Stimulated activated CD4-positive, alpha-beta T cell treated with anti-CD3 and anti-CD28 coated beads, Interleukin-2, amount 100 ng/mL, for 24 hours (primary cell): Measurements from ENCODE around the gene TMEM170B.

Experiments used
- DNase-seq, 2 donors: peaks; one replicate each; pipeline ENCODE4 v3.0.0-alpha.2; 2020

Gene TMEM170B

DNA sequence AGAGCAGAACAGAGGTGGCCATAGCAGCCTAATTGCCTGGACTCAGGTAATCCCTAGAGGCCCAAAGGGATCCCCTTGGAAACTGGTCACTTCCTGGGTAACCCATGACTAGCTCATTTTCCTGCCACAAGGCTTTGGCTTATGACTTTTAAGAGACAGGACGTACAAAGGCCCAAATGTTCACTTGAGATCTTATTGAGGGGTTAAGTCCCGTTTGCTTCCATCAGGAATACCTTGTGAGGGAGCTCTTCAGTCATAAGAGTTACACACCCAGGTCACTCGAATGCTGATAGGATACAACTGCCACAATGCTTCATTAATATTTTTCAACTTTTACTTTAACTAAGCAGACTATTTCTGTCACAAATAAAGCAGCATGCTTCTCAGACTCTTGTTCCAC is 51.7 kb downstream of the TMEM170B start:
- no peak for DNase-seq

DNA sequence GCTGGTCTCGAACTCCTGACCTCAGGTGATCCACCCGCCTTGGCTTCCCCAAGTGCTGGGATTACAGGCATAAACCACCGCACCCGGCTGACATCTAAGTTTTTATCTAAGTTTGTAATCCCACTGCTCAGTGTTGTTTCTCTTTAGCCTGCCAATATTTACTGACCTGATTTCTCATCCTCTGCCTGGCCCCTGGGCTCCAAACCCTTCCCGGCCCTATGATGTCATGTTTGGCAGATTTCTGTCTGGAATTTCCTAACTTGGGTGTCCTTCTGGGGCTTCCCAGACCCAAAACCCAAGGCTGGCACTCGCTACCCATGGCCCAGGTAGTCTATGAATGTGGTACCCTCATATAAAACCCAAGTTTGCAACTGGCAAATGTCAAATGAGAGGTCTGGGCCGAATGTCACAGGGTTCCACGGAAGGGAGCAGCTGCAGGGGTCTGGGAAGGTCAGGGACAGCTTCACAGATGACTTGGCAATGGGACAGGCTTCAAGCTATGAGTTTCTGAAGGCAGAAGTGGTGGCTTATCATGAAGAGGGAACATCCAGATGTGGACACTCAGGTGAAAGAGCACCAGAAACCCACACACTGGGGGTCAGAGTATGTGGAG is 54.9 kb downstream of the TMEM170B start:
- no peak for DNase-seq

DNA sequence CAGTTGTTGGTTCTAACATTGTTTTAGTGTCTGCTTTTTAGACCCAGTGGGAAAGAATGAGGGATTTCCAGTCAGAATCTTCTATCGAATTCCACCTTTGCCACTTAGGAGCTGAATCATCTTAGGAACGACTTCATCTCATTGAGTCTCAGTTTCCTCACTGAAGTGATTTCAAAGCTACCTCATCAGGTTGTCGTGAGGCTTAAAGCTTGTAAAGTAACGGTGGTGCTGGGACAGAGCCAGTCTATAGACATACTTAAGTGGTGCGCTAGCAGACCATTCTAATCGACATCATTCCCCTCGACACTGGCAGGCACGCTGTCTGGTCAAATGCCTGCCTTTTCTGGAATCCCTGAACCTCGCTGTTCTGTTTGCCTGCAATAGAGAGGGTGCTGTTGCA is 55.5 kb downstream of the TMEM170B start:
- DNase-seq: no peak

DNA sequence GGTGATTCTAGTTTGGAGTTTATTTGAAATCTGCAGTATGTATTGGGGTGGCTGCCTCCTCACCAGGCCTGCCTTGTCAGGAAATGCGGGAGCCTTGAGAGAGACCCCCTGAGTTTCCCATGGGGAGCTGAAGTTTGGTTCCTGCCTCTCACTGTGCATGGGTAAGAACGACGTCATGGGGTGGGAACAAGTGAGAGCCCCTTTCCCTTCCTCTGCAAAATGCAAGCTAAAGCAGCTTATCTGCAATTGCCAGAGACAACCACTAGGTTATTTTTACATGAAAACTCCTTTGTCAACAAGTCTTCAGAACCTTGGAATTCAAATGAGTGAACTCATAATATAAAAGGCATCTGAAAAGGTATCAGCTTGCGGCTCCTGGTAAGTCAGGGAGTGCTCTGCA is 58.4 kb downstream of the TMEM170B start:
- DNase-seq: no peak

DNA sequence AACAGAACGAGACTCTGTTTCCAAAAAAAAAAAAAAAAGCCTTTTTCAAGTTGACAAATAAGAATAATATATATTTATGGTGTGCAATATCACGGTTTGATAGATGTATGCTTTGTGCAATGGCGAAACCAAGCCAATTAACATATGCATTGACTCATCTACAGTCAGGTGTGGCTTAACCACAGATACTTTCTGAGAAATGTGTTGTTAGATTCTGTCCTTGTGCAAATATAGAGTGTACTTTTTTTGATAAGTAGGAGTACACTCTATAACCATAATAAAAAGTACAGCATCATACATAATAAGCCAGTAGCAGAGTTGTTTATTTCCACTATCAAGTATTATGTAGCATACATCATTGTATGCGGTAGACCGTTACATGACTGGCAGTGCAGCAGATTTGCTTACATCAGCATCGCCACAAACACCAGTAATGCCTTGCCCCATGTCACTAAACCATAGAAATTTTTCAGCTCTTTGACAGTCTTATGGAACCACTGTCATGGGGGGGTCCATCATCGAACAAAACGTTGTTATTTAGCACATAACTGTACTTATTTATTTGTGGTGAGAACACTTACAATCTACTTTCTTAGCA is 59.2 kb downstream of the TMEM170B start:
- no peak for DNase-seq

DNA sequence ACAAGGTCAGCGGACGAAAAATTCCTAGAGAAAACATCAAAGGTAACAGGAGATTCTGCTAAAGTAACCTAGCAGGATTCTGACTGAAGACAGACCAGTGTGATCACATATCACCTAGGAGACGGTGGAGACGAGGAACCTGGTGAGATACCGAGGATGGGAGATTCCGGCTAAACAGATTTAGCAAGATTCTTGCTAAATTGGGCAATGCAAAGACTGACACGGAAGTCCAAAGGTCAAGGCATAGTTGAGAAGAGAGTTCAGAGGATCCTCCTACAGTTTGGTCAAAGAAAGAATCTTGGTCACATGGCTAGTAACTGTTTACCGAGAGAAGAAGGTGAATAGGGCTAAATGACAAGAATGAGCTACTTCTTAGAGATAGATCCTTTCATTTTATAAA is 61.1 kb downstream of the TMEM170B start:
- DNase-seq: no peak

DNA sequence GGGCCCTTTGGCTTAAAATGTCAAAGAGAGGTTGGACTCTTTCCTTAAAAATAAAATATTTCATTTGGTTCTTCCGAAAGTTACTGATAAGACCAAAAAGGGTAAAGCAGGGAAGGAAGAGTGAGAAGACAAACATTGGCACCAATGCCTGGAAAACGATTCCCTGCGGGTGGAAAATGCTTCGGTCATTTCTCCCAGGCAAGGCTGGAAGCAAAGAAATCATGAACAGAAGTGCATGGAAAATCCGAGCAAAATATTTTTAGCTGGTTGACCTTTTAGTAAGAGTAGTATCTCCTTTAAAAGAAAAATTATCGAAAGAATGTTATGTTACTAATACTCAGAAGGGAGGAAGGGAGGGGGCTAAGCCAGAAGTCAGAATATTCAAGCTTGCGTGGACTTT is 62.7 kb downstream of the TMEM170B start:
- no peak for DNase-seq

DNA sequence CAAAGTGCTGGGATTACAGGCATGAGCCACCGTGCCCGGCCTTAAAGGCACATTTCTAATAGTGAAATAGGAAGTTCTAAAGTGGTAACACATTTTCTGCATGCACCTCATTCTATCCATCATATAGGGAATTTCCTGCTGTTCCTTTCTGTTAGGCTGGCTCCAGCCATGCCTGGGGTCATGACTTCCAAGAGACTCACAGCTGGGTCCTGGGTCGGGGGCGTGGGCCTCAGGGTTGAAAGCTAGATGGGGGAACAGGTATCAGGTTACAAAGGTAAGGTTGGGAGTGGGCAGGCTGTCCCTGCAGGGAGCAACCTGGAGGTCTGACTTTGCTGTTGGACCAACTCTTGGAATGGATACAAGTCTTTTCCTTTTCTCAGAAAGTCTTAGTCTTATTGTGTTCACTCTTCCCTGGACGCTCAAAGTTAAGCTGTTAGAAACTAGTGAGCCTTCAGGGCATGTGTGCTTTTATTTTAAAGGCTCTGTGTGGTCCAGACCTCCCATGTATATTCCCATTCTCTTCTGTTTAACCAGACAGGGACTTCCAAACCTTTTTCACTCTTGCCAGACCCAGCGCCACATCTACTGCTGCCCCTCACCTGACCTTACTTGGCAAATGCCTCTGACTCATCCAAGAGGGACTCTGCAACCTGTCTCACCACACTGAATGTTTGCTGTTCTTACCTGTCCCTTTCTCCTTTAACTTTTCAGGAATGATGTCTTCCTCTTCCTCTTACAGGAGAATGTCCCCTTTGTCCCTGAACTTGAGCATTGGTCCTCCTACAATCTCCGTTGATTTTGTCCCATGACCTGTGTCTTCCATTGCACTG is 64.4 kb downstream of the TMEM170B start:
- no peak for DNase-seq

DNA sequence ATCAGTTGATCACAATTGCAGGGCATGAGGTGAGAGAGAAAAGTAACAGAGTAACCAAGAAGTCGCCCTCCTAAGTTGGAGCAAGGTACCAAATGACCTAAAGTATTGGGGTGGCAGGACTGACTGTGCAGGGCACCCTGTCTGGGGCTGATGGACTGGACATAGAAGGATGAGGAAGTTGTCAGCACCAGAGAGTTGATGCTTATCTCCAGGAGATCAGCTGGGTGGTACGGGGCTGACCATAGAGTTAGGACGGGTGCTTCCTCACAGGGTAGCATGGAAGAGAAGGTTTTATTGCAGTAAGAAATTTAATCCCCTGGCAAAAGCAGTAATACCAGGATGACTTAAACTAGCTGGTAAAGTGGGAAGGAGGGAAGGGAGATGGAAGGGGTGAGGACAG is 66.7 kb downstream of the TMEM170B start:
- DNase-seq: no peak

DNA sequence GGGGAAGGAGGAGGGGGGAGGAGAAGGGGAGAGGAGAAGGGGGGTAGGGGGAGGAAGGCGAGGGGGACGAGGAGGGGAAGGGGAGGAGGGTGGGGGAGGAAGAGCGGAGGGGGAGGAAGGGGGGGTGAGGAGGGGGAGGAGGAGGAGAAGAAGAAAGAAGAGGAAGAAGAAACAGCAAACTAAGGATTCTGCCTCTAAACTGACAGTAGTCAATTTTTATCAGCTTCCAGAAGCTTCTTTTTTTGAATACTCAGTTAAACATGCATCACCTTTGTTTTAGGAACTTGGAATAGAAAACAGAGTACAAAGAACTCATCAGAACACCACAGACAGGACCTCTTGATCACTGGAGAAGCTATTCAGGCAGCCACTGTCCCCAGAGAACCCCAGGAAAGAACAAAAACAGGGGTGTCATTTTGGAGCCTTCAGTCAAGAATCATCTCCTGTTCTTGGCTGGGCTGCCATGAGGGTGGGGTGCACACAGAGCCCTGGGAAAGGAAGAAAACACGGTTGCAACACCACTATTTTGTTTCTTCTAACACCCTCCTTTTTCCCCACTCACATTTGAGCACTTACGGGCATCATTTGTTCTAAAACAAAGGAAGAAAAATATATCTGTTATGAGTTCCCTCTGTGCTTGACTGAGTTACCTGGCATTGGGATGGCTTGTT is 67.4 kb downstream of the TMEM170B start:
- DNase-seq: no peak

DNA sequence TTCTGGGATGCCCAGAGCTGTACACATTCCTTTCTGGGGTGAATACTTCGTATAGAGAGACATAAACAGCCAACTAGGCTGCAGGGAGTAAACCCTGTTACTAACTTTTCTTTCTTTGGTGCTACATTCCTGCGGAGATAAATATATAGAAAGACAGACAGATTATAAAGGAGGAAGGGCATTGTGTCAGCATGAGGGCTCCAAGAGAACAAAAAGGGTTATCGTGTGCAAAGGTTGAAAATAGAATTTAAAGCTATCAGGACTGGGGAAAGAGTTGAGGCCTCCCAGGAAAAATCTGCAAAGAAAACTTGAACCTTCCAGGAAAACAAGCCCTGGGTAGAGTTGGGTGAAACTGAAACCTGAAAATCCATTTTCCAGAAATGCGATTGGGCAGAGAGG is 68.0 kb downstream of the TMEM170B start:
- no peak for DNase-seq

DNA sequence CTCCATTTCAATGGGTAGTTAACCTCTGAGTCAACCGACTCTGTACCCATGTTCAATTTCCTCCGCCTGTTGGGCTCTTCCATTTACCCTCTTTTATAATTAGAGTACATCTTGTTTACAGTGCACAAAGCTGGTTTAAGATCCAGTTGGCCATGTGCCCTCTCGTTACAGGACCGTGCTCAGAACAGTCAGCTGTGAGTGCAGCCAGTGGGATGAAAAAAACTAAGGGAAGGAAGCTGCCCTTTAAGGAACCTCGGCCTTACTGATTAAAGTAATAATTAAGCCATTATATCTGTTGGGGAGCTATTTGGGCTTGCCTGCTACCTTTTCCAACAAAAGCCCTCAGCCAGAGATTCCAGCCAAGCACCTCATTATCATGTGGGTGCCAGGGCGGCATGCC is 68.8 kb downstream of the TMEM170B start:
- DNase-seq: no peak

DNA sequence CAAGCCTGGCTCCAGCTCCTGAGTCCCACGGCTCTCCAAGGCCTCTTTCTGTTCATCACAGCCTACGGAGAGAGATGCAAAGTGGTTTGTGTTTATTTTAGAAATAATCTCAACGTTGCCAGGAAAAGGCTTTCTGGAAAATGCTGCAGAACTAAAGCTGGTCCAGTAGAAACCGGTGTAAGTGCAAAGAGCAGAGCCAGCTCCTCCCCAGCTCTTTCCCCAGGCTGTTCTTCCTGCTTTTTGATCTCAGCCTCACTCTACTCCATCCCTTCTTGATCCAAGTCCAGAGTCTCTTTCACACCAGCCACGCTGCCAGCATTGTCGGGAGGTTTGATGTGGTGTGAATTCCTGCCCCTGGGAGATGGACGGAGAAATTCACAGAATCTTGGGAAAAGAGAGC is 69.8 kb downstream of the TMEM170B start:
- no peak for DNase-seq

DNA sequence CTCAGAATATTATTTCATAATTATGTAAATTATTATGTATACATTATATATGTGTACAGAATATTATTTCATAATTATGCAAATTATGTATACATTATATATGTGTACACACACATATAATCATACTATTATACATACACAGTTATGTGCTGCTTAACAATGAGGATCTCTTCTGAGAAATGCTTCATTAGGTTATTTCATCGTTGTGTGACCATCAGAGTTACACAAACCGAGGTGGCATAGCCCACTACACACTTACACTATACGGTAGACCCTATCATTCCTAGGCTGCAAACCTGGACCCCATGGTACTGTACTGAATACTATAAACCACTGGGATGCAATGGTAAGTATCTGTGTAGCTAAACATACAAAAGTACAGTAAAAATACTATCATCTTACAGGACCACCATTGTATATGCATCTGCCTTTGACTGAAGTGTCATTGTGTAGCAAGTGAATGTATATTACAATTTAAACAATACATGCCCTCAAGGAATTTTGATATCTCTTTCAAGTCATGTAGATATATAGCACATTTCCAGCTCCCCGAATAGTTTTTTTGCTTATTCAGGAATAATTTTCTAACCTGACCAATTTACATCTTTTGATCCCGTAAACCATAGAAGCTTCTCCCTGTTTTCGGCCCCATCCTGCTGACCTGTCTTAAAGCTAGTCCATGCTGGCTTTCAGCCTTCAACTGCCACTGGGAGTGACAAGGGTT is 71.2 kb downstream of the TMEM170B start:
- no peak for DNase-seq

DNA sequence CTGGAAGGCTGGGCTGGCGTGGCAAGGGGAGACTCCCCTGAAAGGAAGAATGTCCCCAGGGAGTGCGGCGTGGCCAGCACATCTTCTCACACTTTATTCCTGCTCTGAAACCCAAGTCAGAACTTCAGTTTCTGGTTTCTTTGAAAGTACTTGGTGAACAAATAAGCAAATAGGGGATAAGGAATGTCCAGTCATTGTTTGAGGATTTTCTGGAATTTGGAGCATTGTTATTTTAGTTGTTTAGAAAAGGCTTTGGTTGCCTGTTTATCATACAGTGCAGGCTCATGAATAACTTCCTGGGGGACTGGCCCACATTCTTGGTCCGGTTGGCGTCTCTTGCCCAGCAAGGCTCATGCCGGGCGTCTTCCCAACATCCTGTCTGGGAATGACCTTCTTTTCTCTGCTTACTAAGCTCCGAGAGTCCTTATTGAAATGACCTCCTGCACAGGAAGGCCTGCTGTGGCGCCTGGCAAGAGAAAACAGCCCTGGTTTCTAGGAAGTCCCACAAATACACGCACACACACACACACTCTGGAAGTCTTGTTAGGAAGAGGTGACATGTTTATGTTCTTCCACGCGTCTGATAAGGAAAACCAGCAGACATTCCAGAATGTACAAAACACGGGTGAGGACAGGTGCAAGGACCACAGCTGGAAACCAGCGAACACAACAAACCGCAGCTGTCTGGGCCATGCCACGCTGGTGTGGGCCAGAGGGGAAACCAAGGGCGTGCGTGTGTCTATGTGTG is 71.9 kb downstream of the TMEM170B start:
- DNase-seq: no peak

DNA sequence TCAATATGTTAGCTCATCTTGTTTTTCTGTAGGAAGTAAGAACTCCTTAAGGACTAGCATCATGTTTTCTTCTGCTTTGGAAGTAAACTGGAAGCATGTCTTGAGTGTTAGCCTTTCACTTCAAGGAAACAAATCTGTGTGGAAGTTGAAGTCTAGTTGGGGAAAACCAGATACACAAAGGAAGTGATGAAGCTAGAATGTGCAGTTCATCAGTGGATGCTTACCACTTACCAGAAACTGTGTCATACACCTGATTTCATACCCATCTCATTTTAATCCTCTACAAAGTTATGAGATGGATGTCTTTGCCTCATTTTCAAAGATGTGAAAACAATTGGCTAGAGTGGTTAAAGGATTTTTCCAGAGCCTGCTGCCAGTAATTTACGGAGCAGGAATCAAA is 75.8 kb downstream of the TMEM170B start:
- DNase-seq: no peak

DNA sequence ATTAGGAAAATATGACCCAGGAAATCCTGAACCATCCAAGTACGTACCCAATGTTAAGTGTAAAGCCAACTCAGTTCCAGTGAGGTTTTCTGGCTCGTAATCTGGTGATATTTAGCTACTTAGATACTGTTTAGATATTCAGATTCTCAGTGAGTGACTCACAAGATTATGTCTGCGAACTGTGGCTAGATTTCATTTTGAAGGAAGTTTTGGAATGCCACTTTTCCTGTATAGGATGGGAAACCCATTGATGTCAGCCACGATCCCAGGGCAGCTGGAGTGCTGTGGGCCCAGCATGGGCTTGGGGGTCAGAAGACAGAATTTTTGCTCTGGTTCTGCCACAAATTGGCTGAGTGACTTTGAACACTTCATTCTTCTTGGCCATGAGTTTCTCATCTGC is 76.3 kb downstream of the TMEM170B start:
- no peak for DNase-seq

DNA sequence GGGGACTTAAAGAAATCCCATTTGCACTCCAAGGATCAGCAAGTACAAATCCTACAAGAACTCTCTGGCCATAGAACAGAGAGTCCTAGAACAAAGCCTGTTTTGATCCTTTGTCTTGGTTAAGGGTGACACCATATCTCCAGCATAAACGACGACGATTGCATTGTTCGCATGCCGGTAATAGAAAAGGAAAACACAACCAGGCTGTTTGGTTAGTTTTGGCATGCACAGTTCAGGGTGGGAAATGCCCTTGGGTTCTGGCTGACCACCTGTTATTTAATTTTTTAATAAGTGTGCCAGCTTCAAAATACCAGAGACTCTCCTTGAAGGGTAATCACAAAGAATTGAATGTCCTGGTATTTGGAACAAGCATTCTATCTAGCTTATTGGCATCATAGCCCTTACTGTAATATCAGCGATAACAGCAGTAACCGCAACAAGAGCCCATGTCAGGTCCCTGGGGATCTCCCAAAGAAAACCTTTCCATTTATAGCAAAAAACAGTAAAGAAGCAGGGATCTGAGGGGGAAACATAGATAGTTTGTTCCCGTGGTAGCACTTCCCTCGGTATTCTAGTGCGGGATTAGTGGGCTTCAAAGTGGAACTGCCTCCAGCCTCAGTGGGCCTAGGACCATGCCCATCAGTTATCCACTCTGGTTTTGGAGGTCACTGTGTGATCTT is 77.1 kb downstream of the TMEM170B start:
- DNase-seq: no peak

DNA sequence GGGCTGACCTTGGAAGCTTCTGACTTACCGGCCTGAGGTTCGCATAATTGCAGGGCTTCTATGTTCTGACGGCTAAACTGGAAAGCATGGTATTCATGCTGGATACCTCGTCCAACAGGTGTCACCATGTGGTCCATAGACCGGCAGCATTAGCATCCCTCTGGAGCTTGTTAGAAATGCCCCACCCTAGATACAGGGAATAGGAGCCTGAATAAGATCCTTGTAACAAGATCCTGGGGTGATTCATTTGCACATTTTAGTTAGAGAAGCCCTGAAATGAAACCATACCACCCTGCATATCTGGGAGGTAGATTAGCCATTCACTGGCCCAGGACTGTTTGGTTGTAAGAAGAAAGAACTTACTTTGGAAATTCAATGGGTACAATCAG is 77.7 kb downstream of the TMEM170B start:
- DNase-seq: no peak

DNA sequence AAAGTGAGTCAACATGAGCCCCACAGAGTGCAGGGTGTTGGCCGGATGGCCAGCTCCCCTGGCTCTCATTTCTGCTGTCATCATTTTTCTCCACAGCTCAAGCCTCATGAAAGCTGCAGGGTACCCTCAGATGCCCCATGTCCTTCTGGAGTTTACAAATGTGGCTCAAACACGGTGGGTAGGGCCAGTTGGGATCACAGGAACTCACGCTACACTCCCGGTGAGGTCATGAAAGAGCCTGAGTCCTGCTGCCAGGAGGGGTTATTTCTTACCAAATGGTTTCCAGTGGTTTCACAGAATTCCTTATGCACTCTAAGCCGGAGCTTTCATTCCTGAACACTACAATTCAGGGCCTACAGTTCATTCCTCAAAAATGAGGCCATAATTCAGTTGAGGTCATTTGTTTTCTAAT is 78.7 kb downstream of the TMEM170B start:
- no peak for DNase-seq

DNA sequence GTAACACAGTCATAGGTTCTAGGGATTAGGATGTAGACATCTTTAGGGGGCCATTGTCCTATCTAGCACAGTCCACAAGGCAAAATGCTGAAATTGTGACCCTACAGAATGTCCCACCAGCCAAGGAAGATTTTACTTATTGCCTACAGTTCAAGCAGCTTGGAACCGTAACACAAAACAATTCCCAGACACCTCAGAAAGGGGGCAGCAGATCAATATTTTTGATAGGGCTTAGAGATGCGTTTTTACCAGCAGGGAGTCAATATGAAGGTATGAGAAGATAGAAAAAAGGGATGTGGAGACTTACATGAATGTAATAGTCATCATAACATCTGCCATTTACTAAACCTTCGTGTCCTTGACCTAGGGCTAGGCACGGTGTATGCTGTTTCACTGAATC is 81.0 kb downstream of the TMEM170B start:
- no peak for DNase-seq

DNA sequence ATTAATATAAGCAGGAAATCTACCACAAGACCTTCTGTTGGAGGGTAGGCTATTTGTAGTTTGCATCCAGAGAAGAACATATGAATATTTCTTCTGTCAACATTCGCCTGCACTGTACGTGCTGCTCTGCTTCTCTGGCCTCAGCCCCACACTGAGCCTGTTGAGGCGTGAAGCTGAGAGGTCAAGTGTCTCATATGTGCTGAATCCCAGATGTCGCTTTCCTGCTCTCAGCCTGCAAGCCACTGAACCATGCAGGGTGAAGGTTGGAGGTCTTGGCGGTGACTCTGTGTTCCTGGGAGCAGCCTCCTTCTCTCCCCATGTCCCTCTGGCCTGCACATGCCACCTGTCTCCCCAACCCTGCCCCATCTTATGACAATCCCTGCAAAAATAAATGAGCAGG is 83.6 kb downstream of the TMEM170B start:
- no peak for DNase-seq
